NCI-H1105 (cell line): ENCODE results near the gene MLXIP.
"Not testable (repeated sequence)": the region's sequence is repeated elsewhere in the genome, so short reads cannot be mapped to it uniquely, and the experiment has no call there.

Experiments used
- DNase-seq: peaks from one replicate; lab custom pipeline; 2025; lab: John Stamatoyannopoulos, UW

MLXIP gene

GRCh38 chr12:122096014-122096413, 17.5 kb downstream of the MLXIP start:
- DNase-seq = no peak

GRCh38 chr12:122096591-122097149, 18.1 kb downstream of the MLXIP start:
- DNase-seq = peak; percentile 31

GRCh38 chr12:122097584-122097926, 19.0 kb downstream of the MLXIP start:
- no peak for DNase-seq

- peak; percentile 64 for DNase-seq
Observed at GRCh38 chr12:122097927-122098756, 19.6 kb downstream of the MLXIP start.

GRCh38 chr12:122099280-122099749, 20.8 kb downstream of the MLXIP start:
- DNase-seq = no peak

GRCh38 chr12:122099856-122100255, 21.3 kb downstream of the MLXIP start:
- DNase-seq = no peak

- DNase-seq = no peak
Observed at GRCh38 chr12:122100568-122100967, 22.0 kb downstream of the MLXIP start.

- DNase-seq = no peak
Observed at GRCh38 chr12:122102331-122102730, 23.8 kb downstream of the MLXIP start.

GRCh38 chr12:122104844-122105243, 26.3 kb downstream of the MLXIP start:
- DNase-seq = no peak

GRCh38 chr12:122105496-122105895, 26.9 kb downstream of the MLXIP start:
- not testable (repeated sequence) for DNase-seq

GRCh38 chr12:122106843-122107242, 28.3 kb downstream of the MLXIP start:
- DNase-seq = no peak

GRCh38 chr12:122107261-122107660, 28.7 kb downstream of the MLXIP start:
- DNase-seq = no peak

GRCh38 chr12:122111089-122111641, 32.6 kb downstream of the MLXIP start:
- peak; percentile 89 for DNase-seq

GRCh38 chr12:122116707-122117535, 38.4 kb downstream of the MLXIP start:
- DNase-seq = no peak

- DNase-seq = no peak
Observed at GRCh38 chr12:122117979-122118378, 39.4 kb downstream of the MLXIP start.

GRCh38 chr12:122121341-122121740, 42.8 kb downstream of the MLXIP start:
- not testable (repeated sequence) for DNase-seq

GRCh38 chr12:122121745-122122144, 43.2 kb downstream of the MLXIP start:
- no peak for DNase-seq

GRCh38 chr12:122123051-122123760, 44.6 kb downstream of the MLXIP start:
- peak; percentile 52 for DNase-seq

GRCh38 chr12:122123761-122124145, 45.2 kb downstream of the MLXIP start:
- no peak for DNase-seq

- DNase-seq = no peak
Observed at GRCh38 chr12:122124370-122124769, 45.8 kb downstream of the MLXIP start.

- no peak for DNase-seq
Observed at GRCh38 chr12:122125452-122126341, 47.1 kb downstream of the MLXIP start.
